ENCODE measurements around the gene CRY2.

DNA sequence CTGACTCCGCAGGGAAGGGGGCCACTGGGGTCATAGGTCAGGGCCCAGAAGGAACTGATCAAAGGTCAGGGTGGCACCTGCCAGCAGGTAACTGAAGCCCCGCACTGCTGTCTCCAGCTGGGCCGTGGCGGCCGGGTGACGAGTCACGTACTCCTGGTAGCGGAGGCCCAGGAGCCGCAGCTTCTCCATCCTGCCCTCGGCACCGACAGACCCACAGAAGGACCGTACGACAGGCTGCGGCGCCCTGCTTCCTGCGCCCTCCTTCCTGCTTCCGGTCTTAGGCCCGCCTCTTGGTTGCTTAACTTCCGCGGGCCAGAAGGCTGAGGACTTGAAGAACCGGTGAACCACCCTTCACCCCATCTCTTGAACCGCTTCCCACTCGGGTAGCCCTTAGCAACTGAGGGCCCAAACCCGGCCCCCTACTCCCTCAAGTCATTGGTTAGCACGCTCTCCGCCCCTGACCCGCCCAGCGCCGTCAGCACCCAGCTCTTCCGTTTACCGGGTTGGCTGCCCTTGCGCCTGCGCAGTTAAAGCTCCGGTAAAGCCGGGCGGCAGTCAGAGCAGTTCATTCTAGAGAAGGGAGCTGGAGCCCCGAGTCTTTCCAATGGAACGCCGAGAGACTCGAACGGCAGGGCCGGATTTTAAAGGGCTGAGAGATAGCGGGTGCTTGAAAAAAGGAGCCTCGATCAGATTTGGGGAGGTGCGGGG, 70.5 kb downstream of the CRY2 start, which contains the start of gene PEX16:
- TF ChIP-seq, protein P1, sequence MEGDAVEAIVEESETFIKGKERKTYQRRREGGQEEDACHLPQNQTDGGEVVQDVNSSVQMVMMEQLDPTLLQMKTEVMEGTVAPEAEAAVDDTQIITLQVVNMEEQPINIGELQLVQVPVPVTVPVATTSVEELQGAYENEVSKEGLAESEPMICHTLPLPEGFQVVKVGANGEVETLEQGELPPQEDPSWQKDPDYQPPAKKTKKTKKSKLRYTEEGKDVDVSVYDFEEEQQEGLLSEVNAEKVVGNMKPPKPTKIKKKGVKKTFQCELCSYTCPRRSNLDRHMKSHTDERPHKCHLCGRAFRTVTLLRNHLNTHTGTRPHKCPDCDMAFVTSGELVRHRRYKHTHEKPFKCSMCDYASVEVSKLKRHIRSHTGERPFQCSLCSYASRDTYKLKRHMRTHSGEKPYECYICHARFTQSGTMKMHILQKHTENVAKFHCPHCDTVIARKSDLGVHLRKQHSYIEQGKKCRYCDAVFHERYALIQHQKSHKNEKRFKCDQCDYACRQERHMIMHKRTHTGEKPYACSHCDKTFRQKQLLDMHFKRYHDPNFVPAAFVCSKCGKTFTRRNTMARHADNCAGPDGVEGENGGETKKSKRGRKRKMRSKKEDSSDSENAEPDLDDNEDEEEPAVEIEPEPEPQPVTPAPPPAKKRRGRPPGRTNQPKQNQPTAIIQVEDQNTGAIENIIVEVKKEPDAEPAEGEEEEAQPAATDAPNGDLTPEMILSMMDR (IDR thresholded peaks at IDR 0.05), result no peak
- TF ChIP-seq POLR2A (IDR thresholded peaks at IDR 0.05), result peak in 3 of 4 donors; percentile 66 to 78 (median 74)

Measured in esophagus squamous epithelium (tissue), 4 donors.